Activated CD8-positive, alpha-beta memory T cell treated with anti-CD3 and anti-CD28 coated beads, Interleukin-2, amount 10 ng/mL, durations not matched to agents 7 days and 5 days (primary cell): ENCODE results near the gene CCDC112. TPM values are rescaled to one million over a fixed set of nuclear protein-coding genes. Genes with fewer than 3 reads are reported as not detected.

Experiments
- ATAC-seq: fragments of 150-1000 bp; cut with Tn5 transposase; one replicate; pipeline ENCODE4 v1.10.0; 2021; ENCODE audit warnings: moderate library complexity
- CTCF ChIA-PET: fragments of 350-600 bp; sonication (Branson Sonifier 250); formaldehyde crosslinking; loops from one replicate; lab custom pipeline; 2021; ENCODE audit warnings: antibody characterized with exemption; lab: Charles Lee
- DNase-seq: peaks from one replicate; pipeline ENCODE4 v3.0.0-alpha.2; 2020
- H3K27ac Mint-ChIP-seq: one replicate; pipeline ENCODE4 v1.8.0; 2021; ENCODE audit warnings: mild to moderate bottlenecking, mixed read lengths
- H3K27me3 Mint-ChIP-seq: one replicate; pipeline ENCODE4 v1.8.0; 2021; ENCODE audit warnings: mixed read lengths
- H3K36me3 Mint-ChIP-seq: one replicate; pipeline ENCODE4 v1.8.0; 2021; ENCODE audit warnings: mild to moderate bottlenecking, mixed read lengths
- H3K4me1 Mint-ChIP-seq: one replicate; pipeline ENCODE4 v1.8.0; 2021; ENCODE audit warnings: mixed read lengths
- H3K4me3 Mint-ChIP-seq: one replicate; pipeline ENCODE4 v1.8.0; 2021; ENCODE audit warnings: mild to moderate bottlenecking, moderate library complexity, mixed read lengths
- H3K9me3 Mint-ChIP-seq: one replicate; pipeline ENCODE4 v1.8.0; 2022; ENCODE audit warnings: low read depth, mixed read lengths
- total RNA-seq, 2 experiments: library from RNA; stranded (reverse); gene quantifications; one replicate each; pipeline ENCODE4 v1.2.3, GENCODE V29; 2021

Gene CCDC112
- total RNA-seq, 2 experiments from 2014 or later, result 0.40 to 1.5 TPM

- Mint-ChIP-seq H3K27me3 (peaks cover 43% of the 10 kb centered on the region), H3K4me1 (no peaks in the 10 kb centered on the region), H3K9me3 (no peaks in the 10 kb centered on the region), H3K27ac (no peak overlapping the region), H3K36me3 (no peaks in the 10 kb centered on the region), H3K4me3 (no peak overlapping the region)
- no peak for ATAC-seq
- no peak for DNase-seq
- CTCF ChIA-PET, result interaction anchor here (0.7 to 11.9 kb wide), 8 partner anchors 11 to 308 kb away, joined by 3 to 133 read pairs (median 4); partner anchors contain the start of genes CCDC112 and FEM1C
Measured at GRCh38 chr5:115308815-115309214, 12.4 kb upstream of the CCDC112 start.

- H3K27ac Mint-ChIP-seq, result no peak overlapping the region
- peaks cover 38% of the 10 kb centered on the region for H3K27me3 Mint-ChIP-seq
- no peaks in the 10 kb centered on the region for H3K36me3 Mint-ChIP-seq
- no peaks in the 10 kb centered on the region for H3K9me3 Mint-ChIP-seq
- ATAC-seq (no peak), DNase-seq (no peak)
- CTCF ChIA-PET, result interaction anchor here (1.4 to 11.9 kb wide), 2 partner anchors 18 to 268 kb away, joined by 3 to 133 read pairs; no protein-coding TSS in a partner anchor
- H3K4me1 Mint-ChIP-seq, result peaks cover under 1% of the 10 kb centered on the region
- no peak overlapping the region for H3K4me3 Mint-ChIP-seq
Measured at GRCh38 chr5:115306011-115306536, 9.6 kb upstream of the CCDC112 start.

GRCh38 chr5:115304496-115304895 lies 8.0 kb upstream of the CCDC112 start:
- DNase-seq, result no peak
- Mint-ChIP-seq H3K9me3 (no peaks in the 10 kb centered on the region), H3K27me3 (peaks cover 32% of the 10 kb centered on the region), H3K4me1 (peaks cover 4% of the 10 kb centered on the region), H3K36me3 (no peaks in the 10 kb centered on the region), H3K4me3 (no peak overlapping the region), H3K27ac (no peak overlapping the region)
- no peak for ATAC-seq
- CTCF ChIA-PET, result interaction anchor here (11.9 kb wide), 1 partner anchor 270 kb away, joined by 133 read pairs; no protein-coding TSS in a partner anchor

- CTCF ChIA-PET, result no interaction called here
- Mint-ChIP-seq H3K4me1 (peaks cover 10% of the 10 kb centered on the region), H3K27me3 (peaks cover 29% of the 10 kb centered on the region), H3K9me3 (no peaks in the 10 kb centered on the region), H3K27ac (no peak overlapping the region), H3K36me3 (no peaks in the 10 kb centered on the region), H3K4me3 (no peak overlapping the region)
- DNase-seq, result no peak
- ATAC-seq, result no peak
Measured at GRCh38 chr5:115298811-115299210, 2.4 kb upstream of the CCDC112 start.

GRCh38 chr5:115297031-115297430 lies 577 bp upstream of the CCDC112 start:
- CTCF ChIA-PET, result interaction anchor here (0.6 to 1.4 kb wide), 2 partner anchors 13 to 199 kb away, joined by 3 to 4 read pairs; no protein-coding TSS in a partner anchor
- peaks cover 30% of the 10 kb centered on the region for H3K27me3 Mint-ChIP-seq
- no peak overlapping the region for H3K4me3 Mint-ChIP-seq
- ATAC-seq (no peak), DNase-seq (no peak)
- no peak overlapping the region for H3K27ac Mint-ChIP-seq
- H3K36me3 Mint-ChIP-seq, result peaks cover 2% of the 10 kb centered on the region
- H3K9me3 Mint-ChIP-seq, result peaks cover 1% of the 10 kb centered on the region
- H3K4me1 Mint-ChIP-seq, result peaks cover 10% of the 10 kb centered on the region

GRCh38 chr5:115295777-115296123 lies 704 bp downstream of the CCDC112 start:
- H3K4me1 Mint-ChIP-seq, result peaks cover 7% of the 10 kb centered on the region
- H3K27ac Mint-ChIP-seq, result no peak overlapping the region
- H3K4me3 Mint-ChIP-seq, result peak overlapping the region; percentile 67
- DNase-seq, result no peak
- ATAC-seq, result no peak
- CTCF ChIA-PET, result interaction anchor here (1.4 to 1.6 kb wide), 2 partner anchors 14 to 34 kb away, joined by 4 to 12 read pairs; partner anchors contain the start of gene PGGT1B
- peaks cover 40% of the 10 kb centered on the region for H3K27me3 Mint-ChIP-seq
- peaks cover 5% of the 10 kb centered on the region for H3K36me3 Mint-ChIP-seq
- peaks cover 5% of the 10 kb centered on the region for H3K9me3 Mint-ChIP-seq

GRCh38 chr5:115291397-115291796 lies 5.1 kb downstream of the CCDC112 start:
- peaks cover 5% of the 10 kb centered on the region for H3K9me3 Mint-ChIP-seq
- H3K27ac Mint-ChIP-seq, result no peak overlapping the region

GRCh38 chr5:115289104-115289503 lies 7.3 kb downstream of the CCDC112 start:
- Mint-ChIP-seq H3K9me3 (peaks cover 5% of the 10 kb centered on the region), H3K27me3 (peaks cover 34% of the 10 kb centered on the region), H3K4me1 (peaks cover 3% of the 10 kb centered on the region), H3K36me3 (peaks cover 5% of the 10 kb centered on the region), H3K4me3 (no peak overlapping the region), H3K27ac (no peak overlapping the region)
- DNase-seq (no peak), ATAC-seq (no peak)
- CTCF ChIA-PET, result no interaction called here

More at GRCh38 chr5:115291397-115291796, 5.1 kb downstream of the CCDC112 start:
- Mint-ChIP-seq H3K4me1 (peaks cover 6% of the 10 kb centered on the region), H3K36me3 (peaks cover 5% of the 10 kb centered on the region), H3K4me3 (no peak overlapping the region), H3K27me3 (peaks cover 44% of the 10 kb centered on the region)
- DNase-seq (no peak), ATAC-seq (no peak)
- CTCF ChIA-PET, result interaction anchor here (0.9 kb wide), 1 partner anchor 189 kb away, joined by 3 read pairs; no protein-coding TSS in a partner anchor

- peaks cover 8% of the 10 kb centered on the region for H3K27me3 Mint-ChIP-seq
- DNase-seq, result no peak
- peaks cover 3% of the 10 kb centered on the region for H3K4me1 Mint-ChIP-seq
- CTCF ChIA-PET, result no interaction called here
- no peak overlapping the region for H3K4me3 Mint-ChIP-seq
- H3K36me3 Mint-ChIP-seq, result no peaks in the 10 kb centered on the region
- ATAC-seq, result no peak
- no peaks in the 10 kb centered on the region for H3K9me3 Mint-ChIP-seq
- H3K27ac Mint-ChIP-seq, result no peak overlapping the region
Measured at GRCh38 chr5:115284021-115284420, 12.4 kb downstream of the CCDC112 start.

GRCh38 chr5:115282131-115282530 lies 14.3 kb downstream of the CCDC112 start:
- DNase-seq (no peak), ATAC-seq (no peak)
- CTCF ChIA-PET, result no interaction called here
- Mint-ChIP-seq H3K27ac (no peak overlapping the region), H3K36me3 (no peaks in the 10 kb centered on the region), H3K27me3 (peaks cover 3% of the 10 kb centered on the region), H3K4me3 (no peak overlapping the region), H3K9me3 (no peaks in the 10 kb centered on the region), H3K4me1 (peaks cover 3% of the 10 kb centered on the region)

GRCh38 chr5:115274584-115274983 lies 21.9 kb downstream of the CCDC112 start:
- Mint-ChIP-seq H3K36me3 (no peaks in the 10 kb centered on the region), H3K27me3 (no peaks in the 10 kb centered on the region), H3K9me3 (no peaks in the 10 kb centered on the region), H3K4me1 (no peaks in the 10 kb centered on the region), H3K27ac (no peak overlapping the region), H3K4me3 (no peak overlapping the region)
- ATAC-seq (no peak), DNase-seq (no peak)
- CTCF ChIA-PET, result no interaction called here

- H3K9me3 Mint-ChIP-seq, result no peaks in the 10 kb centered on the region
- no peak overlapping the region for H3K4me3 Mint-ChIP-seq
- ATAC-seq (no peak), DNase-seq (no peak)
- peaks cover 4% of the 10 kb centered on the region for H3K27me3 Mint-ChIP-seq
- H3K4me1 Mint-ChIP-seq, result no peaks in the 10 kb centered on the region
- CTCF ChIA-PET, result no interaction called here
- no peaks in the 10 kb centered on the region for H3K36me3 Mint-ChIP-seq
- no peak overlapping the region for H3K27ac Mint-ChIP-seq
Measured at GRCh38 chr5:115272297-115272958, 24.0 kb downstream of the CCDC112 start.

GRCh38 chr5:115271295-115272050 lies 25.0 kb downstream of the CCDC112 start:
- peaks cover 4% of the 10 kb centered on the region for H3K27me3 Mint-ChIP-seq
- CTCF ChIA-PET, result no interaction called here
- no peak overlapping the region for H3K4me3 Mint-ChIP-seq
- no peaks in the 10 kb centered on the region for H3K4me1 Mint-ChIP-seq
- H3K27ac Mint-ChIP-seq, result no peak overlapping the region
- no peaks in the 10 kb centered on the region for H3K36me3 Mint-ChIP-seq
- no peaks in the 10 kb centered on the region for H3K9me3 Mint-ChIP-seq
- ATAC-seq (no peak), DNase-seq (no peak)
